Keratinocyte (primary cell): ENCODE data around the gene LRRD1. TPM values are rescaled to one million over a fixed set of nuclear protein-coding genes. Genes with fewer than 3 reads are reported as not detected.

Experiments used
- DNase-seq: peaks from one replicate; pipeline ENCODE4 v3.0.0-alpha.2; 2011; ENCODE audit warnings: low read depth, missing footprints, low spot score
- FAIRE-seq: peaks from 2 replicates; lab custom pipeline; 2011; peaks lifted over from hg19 to GRCh38; lab: Jason Lieb, UNC
- H2AFZ ChIP-seq: 2 replicates; pipeline ENCODE4 v1.6.0; 2012; ENCODE audit warnings: low read length, control low read depth, inconsistent platforms; ENCODE audit not compliant: control insufficient read depth
- H3K27ac ChIP-seq: 2 replicates; pipeline ENCODE4 v1.5.1; 2011; ENCODE audit warnings: low read length; ENCODE audit not compliant: control insufficient read depth, insufficient read depth
- H3K27me3 ChIP-seq: 3 replicates; pipeline ENCODE4 v1.6.0; 2011; ENCODE audit warnings: low read length; ENCODE audit not compliant: control insufficient read depth, insufficient read depth; ENCODE audit errors: extremely low read depth
- H3K36me3 ChIP-seq, 2 experiments: 2 replicates in 1 of 2; 3 replicates in 1 of 2; pipeline ENCODE4 v1.5.1; 2011; ENCODE audit warnings: low read length in 2 of 2, mild to moderate bottlenecking in 1 of 2; ENCODE audit not compliant: control insufficient read depth in 2 of 2, insufficient read depth in 2 of 2; ENCODE audit errors: extremely low read depth in 1 of 2
- H3K4me1 ChIP-seq: 3 replicates; pipeline ENCODE4 v1.5.1; 2011; ENCODE audit warnings: low read length; ENCODE audit not compliant: control insufficient read depth, insufficient read depth; ENCODE audit errors: extremely low read depth
- H3K4me2 ChIP-seq: 3 replicates; pipeline ENCODE4 v1.6.0; 2011; ENCODE audit warnings: low read depth, low read length; ENCODE audit not compliant: control insufficient read depth, insufficient read depth; ENCODE audit errors: extremely low read depth
- H3K4me3 ChIP-seq, 3 experiments: fragments of 200-600 bp in 1 of 3; sonication (generic) in 1 of 3; 2 replicates in 2 of 3; 3 replicates in 1 of 3; pipeline ENCODE4 v1.5.1; 2011 to 2016; ENCODE audit warnings: low read length in 3 of 3, mild to moderate bottlenecking in 3 of 3, control low read depth in 2 of 3, inconsistent platforms in 1 of 3, low read depth in 1 of 3, mixed read lengths in 1 of 3, mixed run types in 1 of 3, moderate library complexity in 1 of 3; ENCODE audit not compliant: control insufficient read depth in 2 of 3, insufficient read depth in 2 of 3; ENCODE audit errors: extremely low read depth in 1 of 3
- H3K79me2 ChIP-seq: 2 replicates; pipeline ENCODE4 v1.6.0; 2012; ENCODE audit warnings: low read length; ENCODE audit not compliant: control insufficient read depth, insufficient read depth
- H3K9ac ChIP-seq: 3 replicates; pipeline ENCODE4 v1.6.0; 2011; ENCODE audit warnings: low read length; ENCODE audit not compliant: control insufficient read depth, insufficient read depth; ENCODE audit errors: extremely low read depth
- H3K9me1 ChIP-seq: 3 replicates; pipeline ENCODE4 v1.6.0; 2011; ENCODE audit warnings: low read length; ENCODE audit not compliant: control insufficient read depth, insufficient read depth; ENCODE audit errors: extremely low read depth
- H3K9me3 ChIP-seq: 2 replicates; pipeline ENCODE4 v1.5.1; 2012; ENCODE audit warnings: low read depth, low read length; ENCODE audit not compliant: control insufficient read depth
- H4K20me1 ChIP-seq: 3 replicates; pipeline ENCODE4 v1.6.0; 2011; ENCODE audit warnings: low read length; ENCODE audit not compliant: control insufficient read depth, insufficient read depth; ENCODE audit errors: extremely low read depth
- CTCF ChIP-seq, 3 experiments: IDR thresholded peaks in 1 of 3; conservative IDR thresholded peaks in 1 of 3; optimal IDR thresholded peaks in 1 of 3; 2 replicates in 2 of 3; 3 replicates in 1 of 3; pipeline versions ENCODE3 to v1.5.1; 2011; ENCODE audit warnings: low read length in 3 of 3, mild to moderate bottlenecking in 3 of 3, moderate library complexity in 2 of 3, control low read depth in 1 of 3, inconsistent platforms in 1 of 3; ENCODE audit not compliant: insufficient read depth in 2 of 3; ENCODE audit errors: extremely low read depth in 1 of 3
- EZH2 ChIP-seq: IDR thresholded peaks from one replicate; pipeline ENCODE4 v1.6.1; 2012; ENCODE audit warnings: inconsistent platforms, mild to moderate bottlenecking, low read length, moderate library complexity
- dilution Hi-C: fragments of 300-500 bp; cut with MboI; formaldehyde crosslinking; loops from one replicate; pipeline ENCODE4 v1.7.0; 2020; ENCODE audit warnings: low sequenced_read_pairs; ENCODE audit not compliant: extremely low pct_ligation_motif_present
- polyA plus RNA-seq, 5 experiments: library from polyadenylated mRNA; depleted of rRNA in 3 of 5; stranded (reverse) in 3 of 5; stranded (forward) in 1 of 5; unstranded in 1 of 5; fragments of >200 nt; gene quantifications; 1 replicate in 1 of 5; 2 replicates in 3 of 5; 3 replicates in 1 of 5; pipeline versions ENCODE4 v1.2.1 to v1.2.3, GENCODE V29; 2011 to 2012; ENCODE audit warnings: missing spikeins in 2 of 5, low read depth in 1 of 5, low replicate concordance in 1 of 5

Gene LRRD1
- polyA plus RNA-seq, 1 donor (not counting 4 experiments of a cell fraction or from before 2014, with no cell fraction given): 0.04 TPM

- dilution Hi-C loops: no loop called here
- no peaks in the 10 kb centered on the region for H3K9me1 ChIP-seq
- H3K27ac ChIP-seq: no peak overlapping the region
- H3K27me3 ChIP-seq: no peaks in the 10 kb centered on the region
- no peaks in the 10 kb centered on the region for H4K20me1 ChIP-seq
- no peaks in the 10 kb centered on the region for H3K36me3 ChIP-seq
- no peak overlapping the region for H2AFZ ChIP-seq
- DNase-seq (no peak), FAIRE-seq (no peak)
- H3K79me2 ChIP-seq: no peaks in the 10 kb centered on the region
- H3K9ac ChIP-seq: no peak overlapping the region
- no peaks in the 10 kb centered on the region for H3K9me3 ChIP-seq
- no peak overlapping the region for H3K4me2 ChIP-seq
- H3K4me3 ChIP-seq: no peak overlapping the region
- TF ChIP-seq CTCF (optimal IDR thresholded peaks at IDR 0.05 in 1 of 3, IDR thresholded peaks at IDR 0.05 in 1 of 3, conservative IDR thresholded peaks at IDR 0.05 in 1 of 3; ENCODE audit: extremely low read depth in 1 of 3, insufficient read depth in 2 of 3, low read length in 3 of 3) (no peak), EZH2 (no peak)
- H3K4me1 ChIP-seq: peaks cover 4% of the 10 kb centered on the region
Observed at GRCh38 chr7:92155108-92155739, 23.7 kb downstream of the LRRD1 start.

GRCh38 chr7:92150450-92151017 is 28.4 kb downstream of the LRRD1 start:
- Histone ChIP-seq H3K4me3 (no peak overlapping the region), H3K9ac (no peak overlapping the region), H3K9me1 (no peaks in the 10 kb centered on the region), H3K27ac (no peak overlapping the region), H3K9me3 (no peaks in the 10 kb centered on the region), H4K20me1 (no peaks in the 10 kb centered on the region), H3K79me2 (no peaks in the 10 kb centered on the region), H2AFZ (no peak overlapping the region), H3K36me3 (no peaks in the 10 kb centered on the region), H3K4me2 (no peak overlapping the region), H3K27me3 (no peaks in the 10 kb centered on the region), H3K4me1 (no peaks in the 10 kb centered on the region)
- no peak for FAIRE-seq
- TF ChIP-seq CTCF (optimal IDR thresholded peaks at IDR 0.05 in 1 of 3, IDR thresholded peaks at IDR 0.05 in 1 of 3, conservative IDR thresholded peaks at IDR 0.05 in 1 of 3; ENCODE audit: extremely low read depth in 1 of 3, insufficient read depth in 2 of 3, low read length in 3 of 3): no peak
- no peak for TF ChIP-seq EZH2
- dilution Hi-C loops: no loop called here
- DNase-seq: no peak
